Gastrocnemius medialis (tissue), 4 donors: ENCODE measurements around the gene GIPC1. TPM values are rescaled to one million over a fixed set of nuclear protein-coding genes. Genes with fewer than 3 reads are reported as not detected.
A peak's percentile ranks its signal among the peaks of the same experiment; 100 is the strongest.

Experiments used
- ATAC-seq, 2 donors: fragments of 150-250 bp; one replicate each; pipeline ENCODE4 v1.9.1; 2016
- DNase-seq, 2 donors: peaks; one replicate each; pipeline ENCODE4 v3.0.0-alpha.2; 2019
- H3K27ac ChIP-seq, 4 donors: fragments of 200-600 bp; sonication (generic); 1 replicate in 1 of 4; 2 replicates in 3 of 4; pipeline ENCODE4 v1.5.1; 2016 to 2018; ENCODE audit warnings: mild to moderate bottlenecking in 2 of 4, moderate library complexity in 1 of 4
- H3K27me3 ChIP-seq, 3 donors: fragments of 200-600 bp; sonication (generic) in 2 of 3; 1 replicate in 1 of 3; 2 replicates in 2 of 3; pipeline versions ENCODE4 v1.5.1 to v1.6.0; 2016 to 2019; ENCODE audit warnings: mild to moderate bottlenecking in 1 of 3, moderate library complexity in 1 of 3
- H3K36me3 ChIP-seq, 2 donors: fragments of 200-600 bp; sonication (generic) in 1 of 2; one replicate each; pipeline ENCODE4 v1.5.1; 2017 to 2018
- H3K4me1 ChIP-seq, 2 donors: fragments of 200-600 bp; sonication (generic) in 1 of 2; one replicate each; pipeline ENCODE4 v1.5.1; 2016 to 2017; ENCODE audit warnings: mild to moderate bottlenecking in 2 of 2
- H3K4me3 ChIP-seq, 4 donors: fragments of 200-600 bp; sonication (generic) in 3 of 4; 1 replicate in 1 of 4; 2 replicates in 3 of 4; pipeline ENCODE4 v1.5.1; 2016 to 2019; ENCODE audit warnings: mild to moderate bottlenecking in 2 of 4
- H3K9me3 ChIP-seq, 3 donors: fragments of 200-600 bp; sonication (generic) in 2 of 3; 1 replicate in 1 of 3; 2 replicates in 2 of 3; pipeline ENCODE4 v1.5.1; 2016 to 2019
- POLR2A ChIP-seq, 2 donors: fragments of 450-650 bp; IDR thresholded peaks; one replicate each; pipeline ENCODE4 v1.6.1; 2017; ENCODE audit warnings: antibody characterized with exemption in 2 of 2, mild to moderate bottlenecking in 2 of 2, moderate library complexity in 2 of 2
- in situ Hi-C, 4 donors: fragments of 200-750 bp; cut with MboI; loops; one replicate each; pipeline versions ENCODE4 v1.15.0 to v1.8.0; 2017; ENCODE audit warnings: low sequenced_read_pairs in 4 of 4
- intact Hi-C: fragments of 100-400 bp; cut with DNase I; formaldehyde crosslinking; loops from one replicate; pipeline ENCODE4 v1.15.1; 2023; ENCODE audit warnings: low total_unique reads
- microRNA counts, 2 donors: library from miRNA; unstranded; fragments of <30 nt; microRNA quantifications; one replicate each; lab custom pipeline; 2016
- microRNA-seq, 2 donors: library from miRNA; unstranded; fragments of <30 nt; microRNA quantifications; one replicate each; pipeline ENCODE4, GENCODE V29; 2016; ENCODE audit warnings: borderline replicate concordance in 2 of 2
- total RNA-seq, 4 donors: library from RNA; depleted of rRNA; stranded (reverse); fragments of >200 nt; gene quantifications; one replicate each; pipeline versions ENCODE4 v1.1.0 to v1.2.3, GENCODE V29; 2016
- TF ChIP-seq, protein P1 (sequence below), 5 experiments: fragments of 450-650 bp in 3 of 5; fragments of 200-600 bp in 2 of 5; sonication (generic) in 2 of 5; IDR thresholded peaks in 4 of 5; conservative IDR thresholded peaks in 1 of 5; 1 replicate in 4 of 5; 2 replicates in 1 of 5; pipeline ENCODE4 v1.5.1; 2016 to 2019; ENCODE audit warnings: antibody characterized with exemption in 5 of 5, mild to moderate bottlenecking in 3 of 5, moderate library complexity in 3 of 5

The GIPC1 gene
- total RNA-seq, 4 donors from 2014 or later = 18.4 to 70.3 (median 54.7) TPM

DNA sequence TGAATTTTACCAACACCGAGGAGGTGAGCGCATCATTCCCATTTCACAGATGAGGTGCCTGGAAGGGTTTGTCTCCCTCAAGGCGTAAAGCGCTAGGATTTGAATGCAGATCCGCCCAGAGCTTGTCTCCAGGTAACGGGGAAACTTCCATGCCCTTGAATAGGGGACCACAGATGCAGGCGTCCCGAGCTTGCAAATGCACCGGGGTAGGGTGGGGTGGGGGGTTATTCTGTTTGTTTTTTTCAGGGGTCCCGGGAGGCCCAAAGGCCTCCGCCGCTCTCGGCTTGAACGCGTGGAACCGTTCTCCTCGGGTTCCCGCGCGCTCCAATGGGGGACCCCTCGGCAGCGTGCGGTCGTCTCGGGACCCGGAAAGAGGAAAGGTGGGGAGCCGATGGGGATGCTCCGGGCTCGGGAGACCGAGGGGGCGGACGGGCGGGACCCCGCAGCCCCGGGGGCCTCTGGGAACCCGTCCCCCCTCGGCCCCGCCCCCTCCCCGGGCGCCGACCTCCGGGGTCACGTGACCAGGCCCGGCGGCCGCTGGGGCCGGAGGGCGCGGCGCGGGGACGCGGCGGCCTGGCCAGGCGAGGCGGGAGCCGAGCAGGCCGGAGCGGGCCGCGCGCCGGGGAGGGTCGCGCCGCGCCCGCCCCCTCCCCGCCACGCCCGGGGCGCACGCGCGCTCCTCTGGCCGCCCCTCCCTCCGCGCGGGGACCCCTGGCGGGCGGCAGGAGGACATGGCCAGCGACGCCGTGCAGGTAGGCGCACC, 63.0 kb downstream of the GIPC1 start, which contains the start of gene PKN1:
Gene PKN1, plus strand, starts transcription at position 516 of the 763 bp plus-strand sequence. Its CDS starts 216 bp downstream, at position 732.
- H3K4me1 ChIP-seq = peaks cover 16 to 17% of the 10 kb centered on the region in 2 donors
- in situ Hi-C loops = no loop called here
- peak within 1 kb of the TSS; percentile 73 to 81 (median 76) for H3K27ac ChIP-seq
- TF ChIP-seq, protein P1, sequence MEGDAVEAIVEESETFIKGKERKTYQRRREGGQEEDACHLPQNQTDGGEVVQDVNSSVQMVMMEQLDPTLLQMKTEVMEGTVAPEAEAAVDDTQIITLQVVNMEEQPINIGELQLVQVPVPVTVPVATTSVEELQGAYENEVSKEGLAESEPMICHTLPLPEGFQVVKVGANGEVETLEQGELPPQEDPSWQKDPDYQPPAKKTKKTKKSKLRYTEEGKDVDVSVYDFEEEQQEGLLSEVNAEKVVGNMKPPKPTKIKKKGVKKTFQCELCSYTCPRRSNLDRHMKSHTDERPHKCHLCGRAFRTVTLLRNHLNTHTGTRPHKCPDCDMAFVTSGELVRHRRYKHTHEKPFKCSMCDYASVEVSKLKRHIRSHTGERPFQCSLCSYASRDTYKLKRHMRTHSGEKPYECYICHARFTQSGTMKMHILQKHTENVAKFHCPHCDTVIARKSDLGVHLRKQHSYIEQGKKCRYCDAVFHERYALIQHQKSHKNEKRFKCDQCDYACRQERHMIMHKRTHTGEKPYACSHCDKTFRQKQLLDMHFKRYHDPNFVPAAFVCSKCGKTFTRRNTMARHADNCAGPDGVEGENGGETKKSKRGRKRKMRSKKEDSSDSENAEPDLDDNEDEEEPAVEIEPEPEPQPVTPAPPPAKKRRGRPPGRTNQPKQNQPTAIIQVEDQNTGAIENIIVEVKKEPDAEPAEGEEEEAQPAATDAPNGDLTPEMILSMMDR (IDR thresholded peaks at IDR 0.05 in 4 of 5, conservative IDR thresholded peaks at IDR 0.05 in 1 of 5) = no peak
- TF ChIP-seq POLR2A (IDR thresholded peaks at IDR 0.05) = peak in 1 of 2 donors; percentile 20
- intact Hi-C loops = loop anchor here (5.0 kb wide), 1 partner anchor 129 kb away; no protein-coding TSS in a partner anchor
- H3K27me3 ChIP-seq = peaks cover 0 to 6% (median 0%) of the 10 kb centered on the region in 3 donors
- ATAC-seq (peak; percentile 73 to 82), DNase-seq (no peak)
- H3K36me3 ChIP-seq = no peaks in the 10 kb centered on the region
- H3K4me3 ChIP-seq = peak within 1 kb of the TSS; percentile 75 to 87 (median 84)
- no peaks in the 10 kb centered on the region for H3K9me3 ChIP-seq

DNA sequence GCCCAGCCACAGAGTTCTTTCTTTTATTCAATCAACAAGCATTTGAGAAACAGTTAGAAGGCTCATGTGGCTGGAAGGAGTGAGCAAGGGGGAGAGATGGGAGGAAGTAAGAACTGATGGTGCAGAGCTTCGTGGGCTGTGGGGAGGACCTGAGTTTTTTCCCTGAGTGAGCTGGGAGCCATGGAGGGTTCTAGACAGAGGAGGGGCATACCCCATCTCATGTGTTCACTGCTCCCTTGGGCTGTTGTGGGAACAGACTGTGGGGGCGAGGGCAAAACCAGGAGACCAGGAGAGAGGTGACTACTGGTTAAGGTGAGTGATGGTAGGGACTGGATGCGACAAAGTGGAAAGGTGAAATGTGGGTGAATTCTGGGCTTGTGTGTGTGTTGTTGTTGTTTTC, 65.2 kb downstream of the GIPC1 start:
- no peak for TF ChIP-seq POLR2A (IDR thresholded peaks at IDR 0.05)
- TF ChIP-seq, protein P1 (IDR thresholded peaks at IDR 0.05 in 4 of 5, conservative IDR thresholded peaks at IDR 0.05 in 1 of 5) = no peak

DNA sequence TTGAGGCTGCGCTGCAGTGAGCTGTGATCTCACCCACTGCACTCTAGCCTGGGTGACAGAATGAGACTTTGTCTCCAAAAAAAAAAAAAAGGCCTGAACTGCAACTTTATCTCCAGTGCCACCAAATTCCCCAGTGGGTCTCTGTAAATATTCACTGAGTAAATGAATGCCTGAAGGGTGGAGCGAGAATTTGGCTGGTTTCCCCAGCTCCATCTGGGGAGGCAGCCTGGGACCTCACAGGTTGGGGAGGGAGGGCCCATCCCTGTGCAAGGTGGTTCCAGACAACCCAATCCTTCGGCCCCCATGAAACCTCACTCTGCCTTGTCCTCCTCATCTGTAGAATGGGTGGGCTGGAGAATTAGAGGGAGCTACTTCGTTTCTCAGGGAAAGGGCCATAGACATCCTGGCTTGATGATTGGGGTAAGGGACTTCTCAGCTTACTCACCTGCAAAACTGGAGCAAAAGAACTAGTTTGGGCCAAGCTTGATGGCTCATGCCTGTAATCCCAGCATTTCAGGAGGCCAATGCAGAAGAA, 67.0 kb downstream of the GIPC1 start:
- no peak overlapping the region for H3K4me3 ChIP-seq
- H3K4me1 ChIP-seq = peaks cover 3 to 4% of the 10 kb centered on the region in 2 donors
- peaks cover 0 to 6% (median 0%) of the 10 kb centered on the region in 3 donors for H3K27me3 ChIP-seq
- TF ChIP-seq, protein P1 (IDR thresholded peaks at IDR 0.05 in 4 of 5, conservative IDR thresholded peaks at IDR 0.05 in 1 of 5) = no peak
- TF ChIP-seq POLR2A (IDR thresholded peaks at IDR 0.05) = no peak
- intact Hi-C loops = no loop called here
- DNase-seq (no peak), ATAC-seq (no peak)
- no peaks in the 10 kb centered on the region for H3K36me3 ChIP-seq
- in situ Hi-C loops = no loop called here
- H3K27ac ChIP-seq = no peak overlapping the region
- H3K9me3 ChIP-seq = no peaks in the 10 kb centered on the region

More for the DNA sequence above, 65.2 kb downstream of the GIPC1 start:
- peaks cover 0 to 6% (median 0%) of the 10 kb centered on the region in 3 donors for H3K27me3 ChIP-seq
- ATAC-seq (no peak), DNase-seq (no peak)
- H3K9me3 ChIP-seq = no peaks in the 10 kb centered on the region
- H3K36me3 ChIP-seq = no peaks in the 10 kb centered on the region
- H3K4me1 ChIP-seq = peaks cover 14 to 17% of the 10 kb centered on the region in 2 donors
- in situ Hi-C loops = no loop called here
- no peak overlapping the region for H3K27ac ChIP-seq
- intact Hi-C loops = loop anchor here (5.0 kb wide), 1 partner anchor 132 kb away; no protein-coding TSS in a partner anchor
- no peak overlapping the region for H3K4me3 ChIP-seq

MicroRNAs within 50 kb of the gene (microRNA counts, 767-probe panel; counts per million panel counts)
- microRNA hsa-miR-639 (lab: Ali Mortazavi, UCI) = 356 to 448 counts per million in 2 donors

Small RNA genes within 50 kb of the gene (microRNA-seq; reads per million reads assigned to microRNA genes)
- gene MIR639 = 0.85 to 1.2 reads per million in 2 donors

Other genes with a start within 250 kb of the GIPC1 start
- gene ADGRE5, start 114.7 kb downstream of the GIPC1 start, total RNA-seq = 10 to 100 TPM; 22.4 to 49.5 (median 32.6) TPM
- gene DDX39A, start 76.8 kb downstream of the GIPC1 start, total RNA-seq = 10 to 100 TPM; 23.9 to 59.2 (median 41.3) TPM
- gene PKN1, start 62.8 kb downstream of the GIPC1 start, total RNA-seq = 100 to 1,000 TPM in 1 of 4 donors, 10 to 100 TPM in 3; 52.1 to 130 (median 81.3) TPM
- gene PTGER1, start 20.8 kb downstream of the GIPC1 start, total RNA-seq = under 1 TPM in 1 of 4 donors, not detected in 3; 0.29 TPM
- gene DNAJB1, start 22.3 kb upstream of the GIPC1 start, total RNA-seq = 10 to 100 TPM; 12.3 to 27.3 (median 16.6) TPM
- gene TECR, start 33.5 kb upstream of the GIPC1 start, total RNA-seq = 100 to 1,000 TPM in 2 of 4 donors, 10 to 100 TPM in 2; 56.2 to 155 (median 113) TPM
- 100 to 1,000 TPM; 344 to 756 (median 532) TPM for gene NDUFB7, start 75.9 kb upstream of the GIPC1 start, total RNA-seq
- not detected for gene CLEC17A, start 87.0 kb upstream of the GIPC1 start, total RNA-seq
- not detected for gene ADGRE3, start 178.7 kb upstream of the GIPC1 start, total RNA-seq
- gene ZNF333, start 193.9 kb upstream of the GIPC1 start, total RNA-seq = 10 to 100 TPM in 3 of 4 donors, 1 to 10 TPM in 1; 4.6 to 12.7 (median 10.3) TPM